ENCODE data around the gene SBNO1.

Gene SBNO1

DNA sequence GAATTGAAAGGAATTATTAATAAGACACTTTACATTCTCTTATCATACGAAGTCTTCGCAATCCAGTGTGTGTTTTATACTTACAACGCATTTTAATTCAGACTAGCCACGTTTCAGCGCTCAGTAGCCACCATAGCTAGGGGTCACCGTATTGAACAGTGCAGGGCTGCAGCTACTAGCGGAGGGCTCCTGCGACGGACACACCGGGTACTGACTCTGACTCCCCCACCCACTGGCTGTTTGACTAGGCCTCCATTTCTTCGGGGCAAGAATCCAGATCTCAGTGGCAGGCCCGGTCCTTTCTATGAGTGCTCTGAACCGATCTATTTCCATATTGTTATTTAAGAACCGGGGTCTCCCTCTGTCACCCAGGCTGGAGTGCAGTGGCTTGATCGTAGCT lies 91.5 kb downstream of the SBNO1 start:
- no peak overlapping the region for H3K4me3 ChIP-seq (ENCODE audit: insufficient read depth, low read depth, low read length)
- H3K27ac ChIP-seq (ENCODE audit: insufficient read depth, low read depth, low read length, poor library complexity, severe bottlenecking) = no peak overlapping the region
- no peaks in the 10 kb centered on the region for H3K9me3 ChIP-seq (ENCODE audit: control insufficient read depth, low read length)
- peaks cover 10% of the 10 kb centered on the region for H3K4me1 ChIP-seq (ENCODE audit: control insufficient read depth, insufficient read depth, low read length)
- no peaks in the 10 kb centered on the region for H3K27me3 ChIP-seq (ENCODE audit: control insufficient read depth, insufficient read depth, low read length, poor library complexity, severe bottlenecking)
- 87% methylated on average over 15 of the region's 15 CpGs for WGBS, 2 experiments
- H3K36me3 ChIP-seq (ENCODE audit: control insufficient read depth, insufficient read depth, low read length) = no peaks in the 10 kb centered on the region

DNA sequence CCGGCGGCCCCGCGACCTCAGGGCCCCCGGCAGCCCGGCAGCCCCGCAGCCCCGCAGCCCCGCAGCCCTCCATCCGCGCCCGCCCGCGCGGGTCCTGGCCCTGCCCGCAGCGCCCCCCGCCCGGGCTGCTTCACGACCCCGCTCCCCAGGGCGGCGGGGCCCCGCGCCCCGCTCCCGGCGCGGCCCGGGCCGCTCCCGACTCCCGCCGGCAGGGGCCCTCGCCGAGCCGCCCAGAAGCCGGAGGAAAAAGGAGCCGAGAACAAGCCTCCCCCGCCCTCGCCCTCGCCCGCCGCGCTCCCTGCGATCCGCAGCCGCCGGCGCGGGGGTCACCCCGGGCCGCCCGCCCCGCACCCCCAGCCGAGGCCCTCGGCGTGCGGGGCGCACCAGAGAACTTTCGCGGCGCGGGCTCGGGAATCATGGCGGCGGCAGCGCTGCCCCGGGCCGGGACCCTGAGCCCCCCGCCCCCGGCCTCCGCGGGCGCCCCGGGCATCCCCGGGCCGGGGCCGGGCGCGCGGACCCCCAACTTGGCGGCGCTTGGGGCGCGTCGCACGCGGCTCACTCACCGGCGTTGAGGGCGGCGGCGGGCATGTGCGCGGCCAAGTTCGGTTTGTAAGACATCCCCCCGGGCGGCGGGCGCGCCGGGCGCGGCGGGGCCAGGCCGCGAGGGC lies 93.5 kb downstream of the SBNO1 start:
- Histone ChIP-seq H3K9me3 (ENCODE audit: control insufficient read depth, low read length) (no peaks in the 10 kb centered on the region), H3K36me3 (ENCODE audit: control insufficient read depth, insufficient read depth, low read length) (peaks cover 4% of the 10 kb centered on the region), H3K4me3 (ENCODE audit: insufficient read depth, low read depth, low read length) (peak overlapping the region; percentile 91), H3K27ac (ENCODE audit: insufficient read depth, low read depth, low read length, poor library complexity, severe bottlenecking) (no peak overlapping the region), H3K4me1 (ENCODE audit: control insufficient read depth, insufficient read depth, low read length) (peaks cover 10% of the 10 kb centered on the region), H3K27me3 (ENCODE audit: control insufficient read depth, insufficient read depth, low read length, poor library complexity, severe bottlenecking) (no peaks in the 10 kb centered on the region)
- WGBS, 2 experiments = 0% methylated on average over 108 of the region's 108 CpGs

DNA sequence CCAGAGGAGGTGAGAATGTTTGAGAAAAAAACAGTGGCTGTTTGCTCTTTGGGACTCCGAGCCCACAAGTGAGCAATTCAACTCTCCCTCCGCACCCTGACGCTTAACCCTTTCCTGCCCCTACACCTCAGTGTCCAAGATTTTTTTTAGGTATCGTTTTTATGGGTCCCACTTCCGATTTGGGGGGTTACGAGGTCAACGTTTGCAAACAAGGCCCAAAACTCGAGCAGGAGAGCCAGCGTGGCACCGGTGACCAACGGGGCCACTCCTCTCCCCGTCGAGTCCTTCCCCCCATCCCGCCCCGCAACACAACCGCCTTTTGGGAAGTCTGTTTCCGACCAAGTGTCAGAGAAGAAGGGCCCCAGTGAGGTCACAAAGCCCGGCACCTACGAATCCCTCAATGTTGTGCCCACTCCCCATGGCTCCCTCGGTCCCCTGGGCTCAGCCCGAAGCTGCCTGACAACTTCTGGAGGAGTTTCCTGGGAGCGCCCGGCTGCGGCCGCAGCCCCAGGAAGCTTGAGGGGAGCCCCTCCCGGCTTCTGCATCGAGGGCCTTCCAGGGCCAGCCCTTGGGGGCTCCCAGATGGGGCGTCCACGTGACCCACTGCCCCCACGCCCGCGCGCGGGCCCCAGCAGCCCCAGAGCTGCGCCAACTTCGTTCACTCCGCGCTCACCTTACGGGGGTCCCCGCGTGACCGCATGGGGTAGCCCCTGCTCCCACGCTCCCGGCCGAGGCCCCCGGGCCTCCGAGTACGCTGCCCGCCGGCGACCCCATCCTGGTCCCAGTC lies 94.2 kb downstream of the SBNO1 start:
- Histone ChIP-seq H3K36me3 (ENCODE audit: control insufficient read depth, insufficient read depth, low read length) (peaks cover 4% of the 10 kb centered on the region), H3K4me1 (ENCODE audit: control insufficient read depth, insufficient read depth, low read length) (peaks cover 10% of the 10 kb centered on the region), H3K27ac (ENCODE audit: insufficient read depth, low read depth, low read length, poor library complexity, severe bottlenecking) (peak overlapping the region; percentile 76), H3K27me3 (ENCODE audit: control insufficient read depth, insufficient read depth, low read length, poor library complexity, severe bottlenecking) (no peaks in the 10 kb centered on the region), H3K9me3 (ENCODE audit: control insufficient read depth, low read length) (no peaks in the 10 kb centered on the region), H3K4me3 (ENCODE audit: insufficient read depth, low read depth, low read length) (peak overlapping the region; percentile 91)
- 0% methylated on average over 51 of the region's 51 CpGs for WGBS, 2 experiments

DNA sequence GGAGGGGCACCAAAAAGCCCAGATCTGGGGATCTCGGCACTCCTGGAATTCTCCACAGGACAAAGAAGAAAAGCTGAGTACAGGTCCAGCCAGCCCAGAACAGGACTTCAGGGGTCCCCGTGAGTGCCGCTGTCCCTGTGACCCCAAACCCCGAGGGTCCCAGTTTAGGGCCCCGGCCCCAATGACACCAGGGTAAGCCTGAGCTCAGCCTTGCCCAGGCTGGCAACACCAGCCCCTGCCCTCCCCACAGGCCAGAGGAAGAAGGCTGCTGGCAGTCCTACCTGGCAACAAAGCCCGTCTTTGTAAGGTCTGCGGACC lies 94.8 kb downstream of the SBNO1 start:
- Histone ChIP-seq H3K4me3 (ENCODE audit: insufficient read depth, low read depth, low read length) (peak overlapping the region; percentile 91), H3K4me1 (ENCODE audit: control insufficient read depth, insufficient read depth, low read length) (peaks cover 10% of the 10 kb centered on the region), H3K36me3 (ENCODE audit: control insufficient read depth, insufficient read depth, low read length) (peaks cover 4% of the 10 kb centered on the region), H3K9me3 (ENCODE audit: control insufficient read depth, low read length) (no peaks in the 10 kb centered on the region), H3K27ac (ENCODE audit: insufficient read depth, low read depth, low read length, poor library complexity, severe bottlenecking) (peak overlapping the region; percentile 76), H3K27me3 (ENCODE audit: control insufficient read depth, insufficient read depth, low read length, poor library complexity, severe bottlenecking) (no peaks in the 10 kb centered on the region)
- WGBS, 2 experiments = 0 to 1% methylated on average over 7 of the region's 7 CpGs

DNA sequence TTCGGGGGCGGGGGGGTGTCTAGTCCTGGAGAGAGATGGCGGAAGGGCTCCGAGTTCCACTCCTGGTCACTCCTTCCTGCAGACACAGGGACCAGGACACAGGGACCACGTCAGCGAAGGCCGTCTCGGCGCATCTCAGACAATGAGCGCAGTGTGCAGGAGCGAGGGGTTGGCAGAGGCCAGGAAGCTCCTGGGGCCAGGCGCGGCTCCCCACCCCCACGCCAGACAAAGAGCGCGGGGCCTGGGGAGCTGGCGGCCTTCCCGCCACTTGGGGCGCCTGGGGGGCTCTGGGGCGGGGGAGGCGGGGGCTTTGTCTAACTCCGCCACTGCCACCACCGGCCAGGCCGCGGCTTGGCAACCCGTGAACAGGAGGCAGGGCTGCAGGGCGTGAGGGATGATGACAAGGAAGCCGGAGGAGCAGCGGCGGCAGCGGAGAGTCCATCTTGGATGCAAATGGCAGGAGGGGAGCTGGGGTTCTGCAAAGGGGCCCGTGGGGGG lies 95.2 kb downstream of the SBNO1 start:
- Histone ChIP-seq H3K36me3 (ENCODE audit: control insufficient read depth, insufficient read depth, low read length) (peaks cover 4% of the 10 kb centered on the region), H3K9me3 (ENCODE audit: control insufficient read depth, low read length) (no peaks in the 10 kb centered on the region), H3K27ac (ENCODE audit: insufficient read depth, low read depth, low read length, poor library complexity, severe bottlenecking) (peak overlapping the region; percentile 76), H3K4me1 (ENCODE audit: control insufficient read depth, insufficient read depth, low read length) (peaks cover 10% of the 10 kb centered on the region), H3K27me3 (ENCODE audit: control insufficient read depth, insufficient read depth, low read length, poor library complexity, severe bottlenecking) (no peaks in the 10 kb centered on the region), H3K4me3 (ENCODE audit: insufficient read depth, low read depth, low read length) (peak overlapping the region; percentile 91)
- 4 to 5% methylated on average over 32 of the region's 32 CpGs for WGBS, 2 experiments

DNA sequence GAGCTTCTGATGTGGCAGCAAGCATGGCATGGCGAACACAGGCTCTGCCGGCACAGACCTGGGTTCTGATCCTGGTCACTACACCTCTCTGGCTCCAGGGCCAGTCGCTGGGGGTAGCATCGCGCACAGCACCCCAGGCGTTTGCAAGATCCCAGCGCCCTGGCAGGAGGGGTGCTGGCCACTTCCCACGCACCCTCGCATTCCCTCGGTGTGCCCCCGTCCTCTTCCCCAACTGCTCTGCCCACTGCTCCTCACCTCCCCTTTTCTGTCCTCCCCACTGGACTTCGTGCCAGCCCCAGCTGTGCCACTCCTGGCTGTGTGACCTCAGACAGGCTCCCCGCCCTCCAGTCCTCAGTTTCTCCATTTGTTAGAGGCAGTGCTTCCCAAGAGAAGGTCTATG lies 95.8 kb downstream of the SBNO1 start:
- no peaks in the 10 kb centered on the region for H3K9me3 ChIP-seq (ENCODE audit: control insufficient read depth, low read length)
- 88 to 89% methylated on average over 13 of the region's 13 CpGs for WGBS, 2 experiments
- no peaks in the 10 kb centered on the region for H3K27me3 ChIP-seq (ENCODE audit: control insufficient read depth, insufficient read depth, low read length, poor library complexity, severe bottlenecking)
- H3K4me3 ChIP-seq (ENCODE audit: insufficient read depth, low read depth, low read length) = peak overlapping the region; percentile 91
- peaks cover 10% of the 10 kb centered on the region for H3K4me1 ChIP-seq (ENCODE audit: control insufficient read depth, insufficient read depth, low read length)
- peaks cover 4% of the 10 kb centered on the region for H3K36me3 ChIP-seq (ENCODE audit: control insufficient read depth, insufficient read depth, low read length)
- H3K27ac ChIP-seq (ENCODE audit: insufficient read depth, low read depth, low read length, poor library complexity, severe bottlenecking) = peak overlapping the region; percentile 76

DNA sequence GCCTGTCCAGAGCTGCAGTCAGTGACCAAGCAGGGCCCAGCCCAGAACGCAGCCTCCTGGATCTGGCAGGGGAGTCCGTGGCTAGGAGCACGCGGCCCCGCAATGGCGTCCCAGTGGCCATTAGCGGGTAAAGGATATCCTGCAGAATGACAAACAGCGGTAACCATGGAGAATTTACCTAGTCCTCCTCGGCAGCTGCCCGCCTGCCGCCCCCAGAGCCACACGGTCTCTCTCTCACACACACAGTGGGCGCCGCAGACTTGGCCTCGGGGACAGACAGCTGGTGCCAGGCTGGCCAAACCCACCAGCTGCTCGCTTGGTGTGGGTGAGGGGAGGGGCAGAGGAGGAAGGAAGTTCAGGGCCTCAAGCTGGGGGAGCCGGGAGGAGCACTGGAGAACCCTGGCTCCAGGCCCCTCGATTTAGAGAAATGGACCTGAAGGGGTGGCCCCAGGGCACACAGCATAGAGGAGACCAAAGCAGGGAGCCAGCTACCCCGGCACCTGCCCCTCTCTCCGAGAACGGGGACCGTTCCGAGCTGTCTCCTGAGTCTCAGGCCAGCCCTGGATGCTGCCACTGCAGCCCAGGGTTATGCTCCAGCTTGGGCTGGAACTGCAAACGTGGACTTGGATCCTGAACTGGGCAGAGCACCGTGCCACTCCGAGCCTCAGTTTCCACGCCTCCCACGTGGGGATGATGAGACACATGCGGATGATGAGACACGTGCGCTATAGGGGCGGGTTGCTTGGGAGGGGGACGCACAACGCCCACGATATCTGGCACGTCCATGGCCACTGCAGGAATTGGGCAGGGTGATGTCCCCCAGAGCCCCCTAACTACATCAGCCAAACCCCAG lies 96.4 kb downstream of the SBNO1 start:
- WGBS, 2 experiments = 91 to 93% methylated on average over 36 of the region's 36 CpGs
- H3K27ac ChIP-seq (ENCODE audit: insufficient read depth, low read depth, low read length, poor library complexity, severe bottlenecking) = peak overlapping the region; percentile 16

DNA sequence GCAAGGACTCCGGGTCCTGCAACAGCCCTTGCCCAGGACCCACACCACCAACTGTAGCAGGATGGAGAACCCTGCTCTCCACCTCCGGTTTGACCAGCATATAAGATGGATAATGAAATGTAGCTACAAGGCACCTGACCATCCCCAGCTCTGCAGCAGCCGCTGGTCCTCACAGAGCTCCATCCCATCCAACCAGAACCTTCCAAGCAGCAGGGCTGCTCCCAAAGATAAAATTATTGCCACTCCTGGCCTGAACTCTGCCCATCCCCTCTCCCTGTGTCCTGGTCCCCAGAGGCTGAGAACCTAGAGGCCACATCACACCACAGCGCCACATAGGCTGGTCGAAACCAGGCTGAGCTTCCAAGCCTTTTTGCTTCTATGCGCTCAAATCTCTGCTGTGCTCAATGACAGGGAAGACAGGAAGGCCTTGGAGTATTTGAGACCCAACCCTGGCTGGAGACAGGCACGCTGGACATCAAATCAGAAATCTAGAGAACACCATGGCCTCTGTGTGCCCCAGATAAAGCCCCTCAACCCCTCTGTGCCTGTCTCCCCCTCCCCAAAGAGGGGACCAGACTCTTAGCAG lies 97.2 kb downstream of the SBNO1 start:
- 86 to 88% methylated on average over 7 of the region's 7 CpGs for WGBS, 2 experiments
- no peaks in the 10 kb centered on the region for H3K9me3 ChIP-seq (ENCODE audit: control insufficient read depth, low read length)
- no peak overlapping the region for H3K27ac ChIP-seq (ENCODE audit: insufficient read depth, low read depth, low read length, poor library complexity, severe bottlenecking)
- peaks cover 11% of the 10 kb centered on the region for H3K36me3 ChIP-seq (ENCODE audit: control insufficient read depth, insufficient read depth, low read length)
- H3K4me1 ChIP-seq (ENCODE audit: control insufficient read depth, insufficient read depth, low read length) = peaks cover 6% of the 10 kb centered on the region
- no peaks in the 10 kb centered on the region for H3K27me3 ChIP-seq (ENCODE audit: control insufficient read depth, insufficient read depth, low read length, poor library complexity, severe bottlenecking)
- no peak overlapping the region for H3K4me3 ChIP-seq (ENCODE audit: insufficient read depth, low read depth, low read length)

More for the DNA sequence above, 96.4 kb downstream of the SBNO1 start:
- no peaks in the 10 kb centered on the region for H3K9me3 ChIP-seq (ENCODE audit: control insufficient read depth, low read length)
- peaks cover 10% of the 10 kb centered on the region for H3K4me1 ChIP-seq (ENCODE audit: control insufficient read depth, insufficient read depth, low read length)
- no peaks in the 10 kb centered on the region for H3K27me3 ChIP-seq (ENCODE audit: control insufficient read depth, insufficient read depth, low read length, poor library complexity, severe bottlenecking)
- peaks cover 9% of the 10 kb centered on the region for H3K36me3 ChIP-seq (ENCODE audit: control insufficient read depth, insufficient read depth, low read length)
- H3K4me3 ChIP-seq (ENCODE audit: insufficient read depth, low read depth, low read length) = no peak overlapping the region

DNA sequence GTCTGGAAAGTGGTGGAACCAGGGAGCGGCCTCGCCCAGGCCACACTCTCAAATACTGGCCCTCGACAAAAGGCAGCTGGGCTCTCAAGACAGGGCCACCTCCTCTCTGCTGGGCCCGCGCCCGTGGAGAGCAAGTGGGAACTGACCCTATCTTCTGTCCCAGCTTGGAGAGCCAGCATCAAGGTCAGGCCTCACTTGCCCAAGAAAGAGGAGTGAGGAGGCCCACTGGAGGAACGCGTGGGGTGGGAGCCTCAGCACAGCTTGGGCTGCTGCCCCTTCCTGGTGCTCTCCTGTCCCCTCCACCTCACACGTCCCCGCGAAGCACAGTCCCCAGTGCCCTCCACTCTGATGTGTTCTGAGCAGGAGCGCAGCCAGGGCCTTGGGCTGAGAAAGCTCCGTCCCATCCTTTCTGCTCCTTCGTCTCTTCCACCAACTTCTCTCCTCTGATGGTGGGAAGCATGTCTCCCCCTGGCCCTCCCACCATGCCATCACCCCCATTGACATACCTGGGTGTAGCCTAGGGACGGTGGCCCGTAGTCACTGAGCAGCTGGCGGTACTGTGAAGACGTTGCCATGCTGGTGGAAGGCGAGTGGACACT lies 97.9 kb downstream of the SBNO1 start:
- Histone ChIP-seq H3K27me3 (ENCODE audit: control insufficient read depth, insufficient read depth, low read length, poor library complexity, severe bottlenecking) (no peaks in the 10 kb centered on the region), H3K4me3 (ENCODE audit: insufficient read depth, low read depth, low read length) (no peak overlapping the region), H3K9me3 (ENCODE audit: control insufficient read depth, low read length) (no peaks in the 10 kb centered on the region), H3K27ac (ENCODE audit: insufficient read depth, low read depth, low read length, poor library complexity, severe bottlenecking) (no peak overlapping the region), H3K4me1 (ENCODE audit: control insufficient read depth, insufficient read depth, low read length) (peaks cover 5% of the 10 kb centered on the region), H3K36me3 (ENCODE audit: control insufficient read depth, insufficient read depth, low read length) (peaks cover 13% of the 10 kb centered on the region)
- 95 to 97% methylated on average over 19 of the region's 19 CpGs for WGBS, 2 experiments

All from ectodermal cell (in vitro differentiated cells).